SK-N-SH treated with all-trans-retinoic acid at 6 μM for 48 hours (cell line): ENCODE data around the gene RPL35.
A peak's percentile ranks its signal among the peaks of the same experiment; 100 is the strongest.

ENCODE experiments used
- ATAC-seq: fragments of 200-7000 bp; cut with Tn5 transposase; 3 replicates; pipeline ENCODE4 v1.9.1; 2020; ENCODE audit warnings: mild to moderate bottlenecking, moderate library complexity
- ARNTL ChIP-seq: fragments of 450-650 bp; formaldehyde crosslinking; IDR thresholded peaks from 2 replicates; pipeline ENCODE4 v1.5.0; 2020; ENCODE audit warnings: low read depth, mild to moderate bottlenecking, moderate library complexity, borderline replicate concordance
- BACH2 ChIP-seq: fragments of 250-450 bp; sonication (Bioruptor Pico); IDR thresholded peaks from 2 replicates; pipeline ENCODE4 v1.9.0; 2021; ENCODE audit warnings: mild to moderate bottlenecking, borderline replicate concordance
- CSDC2 ChIP-seq: fragments of 250-450 bp; sonication (Bioruptor Pico); IDR thresholded peaks from 2 replicates; pipeline ENCODE4 v1.5.0; 2020; ENCODE audit warnings: mild to moderate bottlenecking, moderate library complexity
- ESRRG ChIP-seq: fragments of 250-450 bp; sonication (Bioruptor Pico); IDR thresholded peaks from 2 replicates; pipeline ENCODE4 v1.6.1; 2021; ENCODE audit warnings: mild to moderate bottlenecking
- ISL1 ChIP-seq: fragments of 250-450 bp; sonication (Bioruptor Pico); IDR thresholded peaks from 2 replicates; pipeline ENCODE4 v2.1.2; 2022; ENCODE audit warnings: mild to moderate bottlenecking, moderate library complexity
- OSR1 ChIP-seq: fragments of 250-450 bp; sonication (Bioruptor Pico); IDR thresholded peaks from 2 replicates; pipeline ENCODE4 v1.8.0; 2022; ENCODE audit warnings: moderate library complexity, mild to moderate bottlenecking, inconsistent platforms
- POU6F1 ChIP-seq: fragments of 250-450 bp; sonication (Bioruptor Pico); IDR thresholded peaks from 2 replicates; pipeline ENCODE4 v1.8.0; 2021; ENCODE audit warnings: low read depth, mild to moderate bottlenecking, moderate library complexity, borderline replicate concordance
- PPARA ChIP-seq: fragments of 250-450 bp; sonication (Bioruptor Pico); IDR thresholded peaks from 2 replicates; pipeline ENCODE4 v1.5.0; 2020; ENCODE audit warnings: mild to moderate bottlenecking, borderline replicate concordance
- RARB ChIP-seq: fragments of 250-450 bp; sonication (Bioruptor Pico); IDR thresholded peaks from 2 replicates; pipeline ENCODE4 v1.8.0; 2021; ENCODE audit warnings: mild to moderate bottlenecking, moderate library complexity
- SNAI2 ChIP-seq: fragments of 250-450 bp; sonication (Bioruptor Pico); IDR thresholded peaks from 2 replicates; pipeline ENCODE4 v1.5.0; 2020; ENCODE audit warnings: mild to moderate bottlenecking, moderate library complexity
- TCF4 ChIP-seq: fragments of 250-450 bp; sonication (Bioruptor Pico); IDR thresholded peaks from 2 replicates; pipeline ENCODE4 v1.8.0; 2021; ENCODE audit warnings: mild to moderate bottlenecking, moderate library complexity, borderline replicate concordance
- TOX ChIP-seq: fragments of 250-450 bp; sonication (Bioruptor Pico); IDR thresholded peaks from 2 replicates; pipeline ENCODE4 v1.8.0; 2021; ENCODE audit warnings: mild to moderate bottlenecking, moderate library complexity, borderline replicate concordance
- ZC3H10 ChIP-seq: fragments of 250-450 bp; sonication (Bioruptor Pico); IDR thresholded peaks from 2 replicates; pipeline ENCODE4 v1.5.1; 2021; ENCODE audit warnings: mild to moderate bottlenecking, moderate library complexity
- ZFP3 ChIP-seq: fragments of 250-450 bp; sonication (Bioruptor Pico); IDR thresholded peaks from 2 replicates; pipeline ENCODE4 v1.5.0; 2020; ENCODE audit warnings: mild to moderate bottlenecking, moderate library complexity
- ZFP30 ChIP-seq: fragments of 450-650 bp; formaldehyde crosslinking; IDR thresholded peaks from 2 replicates; pipeline ENCODE4 v1.5.0; 2022; ENCODE audit warnings: mild to moderate bottlenecking, moderate library complexity
- ZNF565 ChIP-seq: fragments of 450-650 bp; formaldehyde crosslinking; conservative IDR thresholded peaks from 2 replicates; pipeline ENCODE4 v1.5.0; 2020; ENCODE audit warnings: low read depth, mild to moderate bottlenecking, moderate library complexity
- ZNF8 ChIP-seq: fragments of 450-650 bp; formaldehyde crosslinking; IDR thresholded peaks from 2 replicates; pipeline ENCODE4 v1.5.0; 2020; ENCODE audit warnings: mild to moderate bottlenecking, moderate library complexity
- TF ChIP-seq, protein P1 (sequence below): fragments of 250-450 bp; sonication (Bioruptor Pico); IDR thresholded peaks from 2 replicates; pipeline ENCODE4 v1.5.1; 2020; ENCODE audit warnings: low read depth, mild to moderate bottlenecking, moderate library complexity
- TF ChIP-seq, protein P2 (sequence below): fragments of 250-450 bp; sonication (Bioruptor Pico); IDR thresholded peaks from 2 replicates; pipeline ENCODE4 v1.8.0; 2020; ENCODE audit warnings: mild to moderate bottlenecking, moderate library complexity, borderline replicate concordance
- TF ChIP-seq, protein P3 (sequence below): fragments of 250-450 bp; sonication (Bioruptor Pico); IDR thresholded peaks from 2 replicates; pipeline ENCODE4 v1.5.1; 2021; ENCODE audit warnings: mild to moderate bottlenecking, moderate library complexity
- TF ChIP-seq, protein P4 (sequence below): fragments of 250-450 bp; sonication (Bioruptor Pico); IDR thresholded peaks from 2 replicates; pipeline ENCODE4 v1.5.0; 2020; ENCODE audit warnings: mild to moderate bottlenecking, moderate library complexity

Gene RPL35

GRCh38 chr9:124831642-124832364, 30.0 kb downstream of the RPL35 start:
- no peak for TF ChIP-seq RARB (CRISPR knock-in tag)
- no peak for TF ChIP-seq TOX (CRISPR knock-in tag)
- TF ChIP-seq ZFP30 (CRISPR knock-in tag), result no peak
- TF ChIP-seq, protein P1, sequence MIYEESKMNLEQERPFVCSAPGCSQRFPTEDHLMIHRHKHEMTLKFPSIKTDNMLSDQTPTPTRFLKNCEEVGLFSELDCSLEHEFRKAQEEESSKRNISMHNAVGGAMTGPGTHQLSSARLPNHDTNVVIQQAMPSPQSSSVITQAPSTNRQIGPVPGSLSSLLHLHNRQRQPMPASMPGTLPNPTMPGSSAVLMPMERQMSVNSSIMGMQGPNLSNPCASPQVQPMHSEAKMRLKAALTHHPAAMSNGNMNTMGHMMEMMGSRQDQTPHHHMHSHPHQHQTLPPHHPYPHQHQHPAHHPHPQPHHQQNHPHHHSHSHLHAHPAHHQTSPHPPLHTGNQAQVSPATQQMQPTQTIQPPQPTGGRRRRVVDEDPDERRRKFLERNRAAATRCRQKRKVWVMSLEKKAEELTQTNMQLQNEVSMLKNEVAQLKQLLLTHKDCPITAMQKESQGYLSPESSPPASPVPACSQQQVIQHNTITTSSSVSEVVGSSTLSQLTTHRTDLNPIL (CRISPR knock-in tag), result no peak
- no peak for TF ChIP-seq CSDC2 (CRISPR knock-in tag)
- no peak for TF ChIP-seq ZNF565
- TF ChIP-seq ISL1, result no peak
- no peak for TF ChIP-seq ZNF8
- no peak for TF ChIP-seq POU6F1 (CRISPR knock-in tag)
- no peak for TF ChIP-seq SNAI2
- TF ChIP-seq, protein P2, sequence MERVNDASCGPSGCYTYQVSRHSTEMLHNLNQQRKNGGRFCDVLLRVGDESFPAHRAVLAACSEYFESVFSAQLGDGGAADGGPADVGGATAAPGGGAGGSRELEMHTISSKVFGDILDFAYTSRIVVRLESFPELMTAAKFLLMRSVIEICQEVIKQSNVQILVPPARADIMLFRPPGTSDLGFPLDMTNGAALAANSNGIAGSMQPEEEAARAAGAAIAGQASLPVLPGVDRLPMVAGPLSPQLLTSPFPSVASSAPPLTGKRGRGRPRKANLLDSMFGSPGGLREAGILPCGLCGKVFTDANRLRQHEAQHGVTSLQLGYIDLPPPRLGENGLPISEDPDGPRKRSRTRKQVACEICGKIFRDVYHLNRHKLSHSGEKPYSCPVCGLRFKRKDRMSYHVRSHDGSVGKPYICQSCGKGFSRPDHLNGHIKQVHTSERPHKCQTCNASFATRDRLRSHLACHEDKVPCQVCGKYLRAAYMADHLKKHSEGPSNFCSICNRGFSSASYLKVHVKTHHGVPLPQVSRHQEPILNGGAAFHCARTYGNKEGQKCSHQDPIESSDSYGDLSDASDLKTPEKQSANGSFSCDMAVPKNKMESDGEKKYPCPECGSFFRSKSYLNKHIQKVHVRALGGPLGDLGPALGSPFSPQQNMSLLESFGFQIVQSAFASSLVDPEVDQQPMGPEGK (CRISPR knock-in tag), result no peak
- no peak for TF ChIP-seq ESRRG (CRISPR knock-in tag)
- TF ChIP-seq ARNTL (CRISPR knock-in tag), result no peak
- no peak for TF ChIP-seq OSR1 (CRISPR knock-in tag)
- no peak for TF ChIP-seq TCF4
- TF ChIP-seq ZC3H10, result no peak
- TF ChIP-seq, protein P3, sequence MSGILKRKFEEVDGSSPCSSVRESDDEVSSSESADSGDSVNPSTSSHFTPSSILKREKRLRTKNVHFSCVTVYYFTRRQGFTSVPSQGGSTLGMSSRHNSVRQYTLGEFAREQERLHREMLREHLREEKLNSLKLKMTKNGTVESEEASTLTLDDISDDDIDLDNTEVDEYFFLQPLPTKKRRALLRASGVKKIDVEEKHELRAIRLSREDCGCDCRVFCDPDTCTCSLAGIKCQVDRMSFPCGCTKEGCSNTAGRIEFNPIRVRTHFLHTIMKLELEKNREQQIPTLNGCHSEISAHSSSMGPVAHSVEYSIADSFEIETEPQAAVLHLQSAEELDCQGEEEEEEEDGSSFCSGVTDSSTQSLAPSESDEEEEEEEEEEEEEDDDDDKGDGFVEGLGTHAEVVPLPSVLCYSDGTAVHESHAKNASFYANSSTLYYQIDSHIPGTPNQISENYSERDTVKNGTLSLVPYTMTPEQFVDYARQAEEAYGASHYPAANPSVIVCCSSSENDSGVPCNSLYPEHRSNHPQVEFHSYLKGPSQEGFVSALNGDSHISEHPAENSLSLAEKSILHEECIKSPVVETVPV (CRISPR knock-in tag), result no peak
- no peak for TF ChIP-seq ZFP3 (CRISPR knock-in tag)
- TF ChIP-seq, protein P4, sequence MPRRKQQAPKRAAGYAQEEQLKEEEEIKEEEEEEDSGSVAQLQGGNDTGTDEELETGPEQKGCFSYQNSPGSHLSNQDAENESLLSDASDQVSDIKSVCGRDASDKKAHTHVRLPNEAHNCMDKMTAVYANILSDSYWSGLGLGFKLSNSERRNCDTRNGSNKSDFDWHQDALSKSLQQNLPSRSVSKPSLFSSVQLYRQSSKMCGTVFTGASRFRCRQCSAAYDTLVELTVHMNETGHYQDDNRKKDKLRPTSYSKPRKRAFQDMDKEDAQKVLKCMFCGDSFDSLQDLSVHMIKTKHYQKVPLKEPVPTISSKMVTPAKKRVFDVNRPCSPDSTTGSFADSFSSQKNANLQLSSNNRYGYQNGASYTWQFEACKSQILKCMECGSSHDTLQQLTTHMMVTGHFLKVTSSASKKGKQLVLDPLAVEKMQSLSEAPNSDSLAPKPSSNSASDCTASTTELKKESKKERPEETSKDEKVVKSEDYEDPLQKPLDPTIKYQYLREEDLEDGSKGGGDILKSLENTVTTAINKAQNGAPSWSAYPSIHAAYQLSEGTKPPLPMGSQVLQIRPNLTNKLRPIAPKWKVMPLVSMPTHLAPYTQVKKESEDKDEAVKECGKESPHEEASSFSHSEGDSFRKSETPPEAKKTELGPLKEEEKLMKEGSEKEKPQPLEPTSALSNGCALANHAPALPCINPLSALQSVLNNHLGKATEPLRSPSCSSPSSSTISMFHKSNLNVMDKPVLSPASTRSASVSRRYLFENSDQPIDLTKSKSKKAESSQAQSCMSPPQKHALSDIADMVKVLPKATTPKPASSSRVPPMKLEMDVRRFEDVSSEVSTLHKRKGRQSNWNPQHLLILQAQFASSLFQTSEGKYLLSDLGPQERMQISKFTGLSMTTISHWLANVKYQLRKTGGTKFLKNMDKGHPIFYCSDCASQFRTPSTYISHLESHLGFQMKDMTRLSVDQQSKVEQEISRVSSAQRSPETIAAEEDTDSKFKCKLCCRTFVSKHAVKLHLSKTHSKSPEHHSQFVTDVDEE (CRISPR knock-in tag), result no peak
- TF ChIP-seq BACH2 (CRISPR knock-in tag), result no peak
- TF ChIP-seq, all 23 proteins: peak for 0
- ATAC-seq, result no peak

GRCh38 chr9:124830593-124830992, 31.2 kb downstream of the RPL35 start:
- TF ChIP-seq ZFP3 (CRISPR knock-in tag) (peak; percentile 94), BACH2 (CRISPR knock-in tag) (no peak)
- ATAC-seq, result no peak

- TF ChIP-seq ISL1 (no peak), BACH2 (CRISPR knock-in tag) (no peak), ARNTL (CRISPR knock-in tag) (no peak), TOX (CRISPR knock-in tag) (no peak), ZNF8 (no peak), POU6F1 (CRISPR knock-in tag) (no peak), PPARA (CRISPR knock-in tag) (no peak)
- ATAC-seq, result no peak
These were observed 32.5 kb downstream of the RPL35 start for GRCh38 chr9:124829334-124829669.
